Activated CD4-positive, alpha-beta T cell treated with anti-CD3 and anti-CD28 coated beads, Interleukin-2, amount 50 U/mL, for 4 hours (primary cell): Measurements from ENCODE around the gene FBH1.
"Not testable (repeated sequence)": the region's sequence is repeated elsewhere in the genome, so short reads cannot be mapped to it uniquely, and the experiment has no call there.

Experiments
- DNase-seq, 2 experiments: peaks; one replicate each; pipeline ENCODE4 v3.0.0-alpha.2; 2020

The FBH1 gene

GRCh38 chr10:5905854-5906507 lies 15.9 kb downstream of the FBH1 start:
- no peak for DNase-seq

DNA sequence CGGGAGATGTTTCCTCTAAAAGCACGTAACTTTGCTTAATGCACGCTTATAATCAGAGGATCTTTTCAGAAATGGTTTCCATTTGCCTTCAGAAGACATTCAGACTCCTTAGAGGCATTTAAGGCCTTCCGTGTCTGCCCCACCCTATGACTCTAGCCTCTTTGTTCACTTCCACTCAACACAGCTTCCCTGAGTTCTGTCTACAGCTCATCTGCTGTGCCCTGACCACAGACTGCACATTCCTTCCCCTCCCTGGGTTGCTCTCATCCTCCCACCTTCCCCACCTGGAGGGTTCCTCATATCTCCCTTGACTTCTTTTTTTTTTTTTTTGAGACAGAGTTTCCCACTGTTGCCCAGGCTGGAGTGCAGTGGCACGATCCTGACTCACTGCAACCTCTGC lies 16.6 kb downstream of the FBH1 start:
- DNase-seq: no peak

DNA sequence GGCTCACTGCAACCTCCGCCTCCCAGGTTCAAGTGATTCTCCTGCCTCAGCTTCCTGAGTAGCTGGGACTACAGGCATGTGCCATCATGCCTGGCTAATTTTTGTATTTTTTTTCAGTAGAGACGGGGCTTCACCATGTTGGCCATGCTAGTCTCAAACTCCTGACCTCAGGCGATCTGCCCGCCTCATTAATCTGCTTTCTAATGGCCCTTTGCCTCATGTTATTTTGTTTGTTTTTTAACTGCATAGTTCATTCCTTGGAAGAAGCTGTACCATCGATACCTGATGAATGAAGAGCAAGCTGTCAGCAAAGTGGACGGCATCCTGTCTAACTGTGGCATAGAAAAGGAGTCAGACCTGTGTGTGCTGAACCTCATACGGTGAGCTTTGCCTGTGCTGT lies 18.6 kb downstream of the FBH1 start:
- not testable (repeated sequence) for DNase-seq

GRCh38 chr10:5910323-5911100 lies 20.5 kb downstream of the FBH1 start:
- no peak for DNase-seq

DNA sequence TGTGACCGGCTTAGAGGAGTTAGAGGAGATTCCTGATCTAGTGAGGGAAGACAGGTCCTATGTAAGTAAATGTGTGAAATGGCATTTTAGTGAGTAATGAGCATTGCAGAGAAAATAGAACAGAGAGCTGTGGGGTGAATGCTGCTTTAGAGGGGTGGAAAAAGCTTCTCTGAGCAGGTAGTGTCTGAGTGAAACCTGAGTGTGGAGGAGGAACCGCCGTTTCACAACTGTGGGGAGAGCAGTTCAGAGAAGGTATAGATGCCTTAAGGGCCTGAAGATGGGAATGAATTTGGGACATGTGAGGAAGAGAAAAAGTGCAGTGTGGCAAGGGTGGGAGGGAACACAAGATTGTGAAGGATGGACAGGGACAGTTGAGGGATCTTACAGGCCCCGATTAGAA lies 21.6 kb downstream of the FBH1 start:
- DNase-seq: no peak

- no peak for DNase-seq
These were observed 23.7 kb downstream of the FBH1 start for GRCh38 chr10:5913736-5914135.

DNA sequence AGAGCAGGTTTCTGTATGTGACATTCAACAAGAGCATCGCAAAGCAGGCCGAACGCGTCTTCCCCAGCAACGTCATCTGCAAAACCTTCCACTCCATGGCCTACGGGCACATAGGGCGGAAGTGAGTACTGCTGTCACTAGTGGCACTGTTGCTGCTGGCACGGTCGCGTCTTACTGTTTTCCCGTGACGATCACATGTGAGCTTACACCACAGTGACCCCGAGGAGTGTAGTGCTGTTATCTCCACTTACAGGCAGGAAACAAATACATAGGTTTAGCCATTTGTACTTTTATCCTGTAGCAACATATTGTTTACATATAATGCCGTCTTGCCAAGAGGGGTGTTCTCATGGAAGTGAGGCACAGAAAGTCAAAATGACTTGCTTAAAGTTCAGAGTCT lies 25.4 kb downstream of the FBH1 start:
- no peak for DNase-seq

DNA sequence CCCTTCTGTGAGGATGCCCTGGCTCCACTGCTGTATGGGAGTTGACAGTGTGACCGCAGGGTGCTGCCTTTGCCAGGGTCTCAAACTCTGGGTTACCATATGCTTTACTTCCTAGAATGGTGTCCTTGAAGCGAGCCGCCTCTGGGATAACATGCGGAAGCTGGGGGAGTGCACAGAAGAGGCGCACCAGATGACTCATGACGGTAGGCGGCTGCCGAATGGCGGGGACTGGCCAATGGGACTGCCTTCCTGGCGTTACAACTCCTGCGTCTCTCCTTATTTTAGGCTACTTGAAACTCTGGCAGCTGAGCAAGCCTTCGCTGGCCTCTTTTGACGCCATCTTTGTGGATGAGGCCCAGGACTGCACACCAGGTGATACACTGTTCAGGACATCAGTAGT lies 27.3 kb downstream of the FBH1 start:
- no peak for DNase-seq

DNA sequence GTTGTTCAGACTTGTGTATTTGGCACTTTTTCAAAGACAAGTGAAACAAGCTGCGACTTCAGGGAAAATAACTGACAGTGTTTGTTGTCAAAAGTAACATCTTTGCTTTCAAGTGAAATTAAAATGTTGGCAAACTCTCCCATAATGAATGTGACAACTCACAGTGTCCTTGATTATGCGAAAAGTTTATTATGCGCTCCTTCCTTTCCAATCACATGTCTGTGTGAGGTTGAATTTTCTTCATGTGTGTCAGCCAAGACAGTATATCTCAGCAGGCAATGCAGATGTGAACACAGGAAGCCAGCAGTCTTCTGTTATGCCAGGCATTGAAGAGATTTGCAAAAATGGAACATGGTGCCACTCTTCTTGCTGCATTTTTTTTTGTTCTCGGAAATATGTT lies 28.7 kb downstream of the FBH1 start:
- DNase-seq: no peak

DNA sequence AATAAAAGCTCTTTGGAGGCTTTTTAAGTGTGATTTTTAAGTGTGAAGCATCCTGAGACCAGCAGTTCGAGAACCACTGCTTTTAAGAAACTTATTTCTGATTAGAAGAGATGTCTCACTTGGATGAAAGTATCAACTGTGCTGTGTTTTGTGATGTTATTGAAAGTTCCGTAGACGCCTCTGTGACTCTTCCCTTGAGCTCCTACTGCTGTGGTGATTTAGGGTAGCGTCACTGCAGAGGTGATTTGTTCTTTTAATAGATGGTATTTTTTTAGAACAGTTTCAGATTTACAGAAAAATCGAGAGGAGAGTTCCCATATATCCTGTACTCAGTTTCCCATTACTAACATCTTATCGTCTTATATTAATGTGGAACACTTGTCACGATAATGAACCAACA lies 29.5 kb downstream of the FBH1 start:
- no peak for DNase-seq

DNA sequence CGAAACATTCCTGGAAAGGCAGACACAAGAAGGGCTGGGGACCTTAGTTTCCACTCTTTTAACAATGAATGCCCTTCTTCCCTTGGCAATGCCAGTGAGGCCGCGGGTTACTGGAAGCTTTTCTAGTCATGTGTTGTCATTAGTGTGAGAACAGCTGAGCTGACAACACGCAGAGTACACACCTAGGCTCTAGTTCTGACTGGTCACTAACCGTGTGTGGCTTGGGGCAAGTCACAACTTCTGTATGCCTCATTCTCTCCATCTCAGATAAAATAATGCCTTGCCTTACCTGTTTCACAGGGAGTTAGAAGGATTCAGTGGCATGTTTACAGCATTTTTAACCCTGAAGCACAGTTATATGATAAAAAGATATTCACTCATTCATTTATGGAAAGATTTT lies 31.7 kb downstream of the FBH1 start:
- no peak for DNase-seq

DNA sequence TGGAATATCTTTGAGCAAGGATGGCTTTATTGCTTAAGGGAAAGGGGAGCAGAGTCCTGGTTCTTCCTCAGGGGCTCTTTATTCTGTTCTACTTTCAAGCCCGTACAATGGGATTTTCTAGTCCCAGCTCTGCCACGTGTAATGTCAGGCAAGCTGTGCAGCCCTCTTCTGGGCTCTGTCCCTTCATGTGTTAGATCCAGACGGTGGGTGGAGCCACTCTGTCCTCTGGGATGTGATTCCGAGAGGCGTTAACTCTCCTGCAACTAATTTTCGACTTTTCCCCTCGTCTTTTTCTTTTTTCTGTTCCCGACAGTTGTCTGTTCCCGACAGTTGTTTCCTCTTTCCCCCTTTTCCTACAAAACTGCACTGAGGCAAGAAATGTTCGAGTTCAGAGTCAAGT lies 34.8 kb downstream of the FBH1 start:
- DNase-seq: no peak

DNA sequence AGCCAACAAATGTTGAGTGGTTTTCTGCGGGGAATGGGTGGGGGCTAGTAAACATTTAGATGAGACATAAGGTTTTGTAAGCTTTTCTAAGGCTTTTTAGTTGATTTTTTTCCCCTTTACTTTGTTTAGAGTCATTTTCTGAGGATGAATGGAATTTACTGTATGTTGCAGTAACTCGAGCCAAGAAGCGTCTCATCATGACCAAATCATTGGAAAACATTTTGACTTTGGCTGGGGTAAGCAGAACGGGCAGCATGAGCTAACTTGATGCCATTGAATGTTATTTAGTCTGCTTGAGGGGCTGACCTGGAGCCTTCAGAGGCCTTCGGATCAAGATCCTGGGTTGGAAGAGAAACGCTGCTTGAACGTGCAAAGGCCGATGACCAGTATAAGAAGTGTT lies 37.3 kb downstream of the FBH1 start:
- DNase-seq: no peak

- no peak for DNase-seq
These were observed 39.4 kb downstream of the FBH1 start for GRCh38 chr10:5929442-5929841.

GRCh38 chr10:5930272-5930671 lies 40.2 kb downstream of the FBH1 start:
- no peak for DNase-seq

GRCh38 chr10:5932345-5932744 lies 42.3 kb downstream of the FBH1 start:
- DNase-seq: no peak

DNA sequence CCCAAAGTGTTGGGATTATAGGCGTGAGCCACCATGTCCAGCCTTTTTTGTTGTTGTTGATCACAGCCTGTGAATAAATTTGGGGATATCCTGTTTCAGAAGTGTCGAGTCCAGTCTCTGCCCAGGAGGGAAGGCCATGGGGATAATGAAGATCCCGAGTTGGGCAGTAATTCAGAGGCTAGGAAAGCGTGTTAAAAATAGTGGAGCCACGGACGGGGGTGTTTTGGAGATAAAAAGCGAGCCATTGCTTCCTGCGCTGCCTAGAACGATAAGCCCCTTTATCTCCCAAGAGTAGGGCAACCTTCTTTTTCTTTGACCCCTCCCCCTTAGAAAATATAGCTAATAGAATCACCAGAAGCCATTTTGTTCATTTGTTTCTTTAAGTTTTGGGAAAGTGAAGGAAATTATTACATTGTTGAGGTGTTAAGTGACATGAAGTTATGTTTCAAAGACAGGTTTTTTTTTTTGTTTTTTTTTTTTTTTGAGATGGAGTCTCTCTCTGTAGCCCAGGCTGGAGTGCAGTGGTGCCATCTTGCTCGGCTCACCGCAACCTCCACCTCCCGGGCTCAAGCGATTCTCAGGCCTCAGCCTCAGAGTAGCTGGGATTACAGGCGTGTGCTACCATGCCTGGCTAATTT lies 44.0 kb downstream of the FBH1 start:
- DNase-seq: no peak

GRCh38 chr10:5935628-5936027 lies 45.6 kb downstream of the FBH1 start:
- no peak for DNase-seq

- no peak for DNase-seq
These were observed 47.0 kb downstream of the FBH1 start for GRCh38 chr10:5937016-5937415.

DNA sequence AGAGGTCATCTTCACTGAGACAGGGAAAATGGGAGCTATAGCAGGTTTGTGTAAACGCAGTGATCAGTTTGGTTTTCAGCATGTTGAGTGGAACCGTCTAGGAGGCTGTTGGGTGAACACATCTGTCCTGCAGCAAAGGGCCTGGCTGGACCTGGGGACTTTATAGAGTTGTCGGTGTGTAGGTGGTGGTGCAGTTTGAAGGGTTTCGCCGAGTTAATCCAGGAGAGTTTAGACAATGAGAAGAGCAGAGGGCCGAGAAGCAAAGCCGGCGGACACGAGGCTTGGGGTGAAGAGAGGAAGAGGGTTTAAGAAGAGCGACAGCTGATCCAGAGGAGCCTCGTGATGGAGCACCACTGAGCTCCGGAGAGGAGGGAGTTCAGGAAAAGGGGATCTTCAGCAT lies 48.2 kb downstream of the FBH1 start:
- no peak for DNase-seq

- no peak for DNase-seq
These were observed 50.8 kb downstream of the FBH1 start for GRCh38 chr10:5940807-5941218.

DNA sequence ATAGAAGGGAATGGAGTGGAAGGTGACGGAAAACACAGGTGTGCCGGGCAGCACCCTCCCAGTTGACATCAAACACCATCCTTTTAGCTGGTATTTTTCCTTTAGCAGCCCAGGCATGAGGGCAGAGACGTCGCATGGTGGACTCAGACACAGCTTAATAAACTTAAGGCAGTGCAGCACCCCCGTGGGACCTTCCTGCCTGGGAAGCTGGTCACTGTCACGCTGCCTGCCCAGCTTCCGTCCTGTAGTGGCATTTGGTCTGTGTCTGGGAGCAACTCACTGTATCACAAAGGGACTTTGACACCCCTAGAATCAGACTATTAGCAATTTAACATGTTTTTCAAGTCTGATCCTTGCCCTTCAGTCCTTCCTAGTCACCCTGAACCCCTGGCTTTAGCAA lies 51.5 kb downstream of the FBH1 start:
- DNase-seq: no peak

DNA sequence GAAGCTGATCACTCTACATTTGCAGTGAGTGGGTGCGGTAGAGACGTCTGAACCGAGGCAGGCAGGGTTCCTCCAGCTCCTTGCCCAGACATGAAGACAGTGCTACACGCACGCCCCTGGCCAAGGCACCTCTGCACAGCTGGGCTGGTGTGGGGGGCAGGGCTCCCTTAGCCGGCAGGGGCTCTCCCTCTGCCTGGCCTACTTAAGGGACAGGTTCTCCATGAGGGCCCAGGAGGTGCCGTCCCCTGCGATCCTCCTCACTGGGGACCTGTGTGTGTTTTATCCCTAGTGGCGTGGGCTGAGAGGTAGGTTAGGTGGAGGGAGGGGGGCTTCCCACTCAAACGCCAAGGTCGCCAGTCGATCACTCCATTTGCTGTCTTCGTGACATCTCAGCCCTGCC lies 52.0 kb downstream of the FBH1 start:
- DNase-seq: no peak

GRCh38 chr10:5942474-5942873 lies 52.4 kb downstream of the FBH1 start:
- DNase-seq: no peak
